Right lobe of liver (tissue), 6 donors: ENCODE results near the gene RIPOR3. TPM values are rescaled to one million over a fixed set of nuclear protein-coding genes. Genes with fewer than 3 reads are reported as not detected.

Experiments used
- ATAC-seq, 4 donors: fragments of 200-7000 bp; cut with Tn5 transposase; one replicate each; pipeline ENCODE4 v1.9.1; 2020; ENCODE audit warnings: mild to moderate bottlenecking in 4 of 4, moderate library complexity in 4 of 4
- DNase-seq, 3 donors: peaks; one replicate each; pipeline ENCODE4 v3.0.0-alpha.2; 2020
- H3K27ac ChIP-seq, 3 donors: fragments of 200-600 bp; one replicate each; pipeline ENCODE4 v1.8.0; 2022
- H3K27me3 ChIP-seq, 2 donors: fragments of 200-600 bp; one replicate each; pipeline ENCODE4 v1.8.0; 2022
- H3K36me3 ChIP-seq, 4 donors: fragments of 200-600 bp; sonication (generic) in 1 of 4; one replicate each; pipeline versions ENCODE4 v1.5.1 to v1.8.0; 2017 to 2022; ENCODE audit warnings: control low read depth in 1 of 4
- H3K4me1 ChIP-seq, 4 donors: fragments of 200-600 bp; sonication (generic) in 1 of 4; one replicate each; pipeline versions ENCODE4 v1.5.1 to v1.8.0; 2017 to 2022; ENCODE audit warnings: control low read depth in 1 of 4
- H3K4me3 ChIP-seq, 3 donors: fragments of 200-600 bp; one replicate each; pipeline ENCODE4 v1.8.0; 2022
- H3K9me3 ChIP-seq, 4 donors: fragments of 200-600 bp; sonication (generic) in 1 of 4; one replicate each; pipeline versions ENCODE4 v1.5.1 to v1.8.0; 2017 to 2022; ENCODE audit warnings: control low read depth in 1 of 4
- CTCF ChIP-seq, 4 donors: fragments of 200-600 bp in 3 of 4; fragments of 450-650 bp in 1 of 4; IDR thresholded peaks; one replicate each; pipeline versions ENCODE4 v1.5.1 to v1.8.0; 2016 to 2022; ENCODE audit warnings: antibody characterized with exemption in 4 of 4, mild to moderate bottlenecking in 2 of 4
- POLR2A ChIP-seq: fragments of 450-650 bp; IDR thresholded peaks from one replicate; pipeline ENCODE4 v1.6.1; 2017; ENCODE audit warnings: antibody characterized with exemption, mild to moderate bottlenecking
- WGBS: methylation state at CpG from one replicate; pipeline ENCODE4 v1.1.6; 2018; ENCODE audit warnings: low coverage, low lambda C conversion rate; ENCODE audit not compliant: insufficient coverage; ENCODE audit errors: missing lambda C conversion rate; 5-methylcytosine and 5-hydroxymethylcytosine counted together
- intact Hi-C, 2 donors: fragments of 100-400 bp; cut with DNase I; formaldehyde crosslinking; loops; one replicate each; pipeline versions ENCODE4 v1.11.2 to v1.14.1; 2022
- microRNA counts: library from miRNA; unstranded; fragments of <30 nt; microRNA quantifications from one replicate; lab custom pipeline; 2016
- microRNA-seq, 2 donors: library from miRNA; unstranded; fragments of <30 nt; microRNA quantifications; one replicate each; pipeline ENCODE4, GENCODE V29; 2019 to 2020
- small RNA-seq, 2 experiments: library from RNA; depleted of rRNA; stranded (forward); fragments of <200 nt; gene quantifications; one replicate each; pipeline ENCODE3, GENCODE V24; 2016
- total RNA-seq, 6 experiments: library from RNA; depleted of rRNA in 2 of 6; stranded (reverse); fragments of >200 nt in 2 of 6; fragmentation: NEBNext Ultra II Directional in 3 of 6; extraction: Animal tissue kit (Norgen Biotek cat#: 25700) in 3 of 6; gene quantifications; one replicate each; pipeline versions ENCODE4 v1.1.0 to v1.2.4, GENCODE V29; 2016 to 2023
- donor health status: DM: no; HTN: yes; CAD: no.
- donor health status: DM: no; HTN: no; CAD: no.
- donor health status: DM: no; HTN: no; CAD: no.
- donor health status: DM: no; HTN: yes; CAD: no.
- donor health status: DM: no; HTN: yes; CAD: no.

The RIPOR3 gene
- total RNA-seq, 6 experiments from 2014 or later: 4.8 to 13.8 (median 8.9) TPM

- no peaks in the 10 kb centered on the region for H3K36me3 ChIP-seq
- 37% methylated on average over 4 of the region's 4 CpGs for WGBS
- H3K27me3 ChIP-seq: no peaks in the 10 kb centered on the region
- no peak overlapping the region for H3K4me3 ChIP-seq
- H3K9me3 ChIP-seq: no peaks in the 10 kb centered on the region
- H3K4me1 ChIP-seq: peaks cover 0 to 11% (median 2%) of the 10 kb centered on the region in 4 donors
- intact Hi-C loops: no loop called here
- ATAC-seq (no peak), DNase-seq (no peak)
- H3K27ac ChIP-seq: no peak overlapping the region
- TF ChIP-seq CTCF (IDR thresholded peaks at IDR 0.05): no peak
- TF ChIP-seq POLR2A: no peak
Observed at GRCh38 chr20:50538276-50538675, 153.1 kb downstream of the RIPOR3 start.

- DNase-seq (no peak), ATAC-seq (no peak)
- intact Hi-C loops: no loop called here
- 87% methylated on average over 6 of the region's 7 CpGs for WGBS
- Histone ChIP-seq H3K27ac (no peak overlapping the region), H3K4me3 (no peak overlapping the region), H3K4me1 (peaks cover 0 to 11% (median 2%) of the 10 kb centered on the region in 4 donors), H3K27me3 (no peaks in the 10 kb centered on the region), H3K36me3 (no peaks in the 10 kb centered on the region), H3K9me3 (no peaks in the 10 kb centered on the region)
- TF ChIP-seq POLR2A (no peak), CTCF (IDR thresholded peaks at IDR 0.05) (no peak)
Observed at GRCh38 chr20:50537546-50538201, 153.7 kb downstream of the RIPOR3 start.

GRCh38 chr20:50536333-50536732 lies 155.0 kb downstream of the RIPOR3 start:
- Histone ChIP-seq H3K27me3 (no peaks in the 10 kb centered on the region), H3K4me1 (peaks cover 0 to 11% (median 2%) of the 10 kb centered on the region in 4 donors), H3K36me3 (no peaks in the 10 kb centered on the region), H3K9me3 (no peaks in the 10 kb centered on the region), H3K4me3 (no peak overlapping the region), H3K27ac (no peak overlapping the region)
- intact Hi-C loops: no loop called here
- WGBS: 89% methylated on average over 4 of the region's 4 CpGs
- TF ChIP-seq CTCF (IDR thresholded peaks at IDR 0.05) (no peak), POLR2A (no peak)
- ATAC-seq: no peak
- DNase-seq: no peak

MicroRNAs within 50 kb of the gene (microRNA counts, 767-probe panel; counts per million panel counts)
- microRNA hsa-miR-645 (lab: Ali Mortazavi, UCI): 237 counts per million

Small RNAs within 50 kb of the gene (microRNA-seq; reads per million reads assigned to microRNA genes)
- gene MIR1302-5: 0 reads per million in 2 donors
- 0 reads per million in 2 donors for gene MIR645

Small RNAs within 50 kb of the gene (small RNA-seq; reads per million reads assigned to genes)
- 0 reads per million in 2 experiments for gene MIR1302-5
- gene MIR645: 0 reads per million in 2 experiments
- gene RF00019: 0 reads per million in 2 experiments

Other genes starting within 250 kb of the RIPOR3 start
- gene PTPN1, start 181.2 kb downstream of the RIPOR3 start, total RNA-seq: 10 to 100 TPM in 5 of 6 experiments, 1 to 10 TPM in 1; 9.5 to 14.9 (median 12.6) TPM
- gene PARD6B, start 40.0 kb upstream of the RIPOR3 start, total RNA-seq: 10 to 100 TPM in 2 of 6 experiments, 1 to 10 TPM in 4; 6.6 to 11.1 (median 8.5) TPM
- 1 to 10 TPM in 1 of 6 experiments, under 1 TPM in 5; 0.31 to 1.4 (median 0.60) TPM for gene BCAS4, start 103.5 kb upstream of the RIPOR3 start, total RNA-seq
- gene ADNP, start 239.9 kb upstream of the RIPOR3 start, total RNA-seq: 10 to 100 TPM; 19.8 to 25.9 (median 23.1) TPM